K562 (cell line): ENCODE measurements around the gene PMFBP1. TPM values are rescaled to one million over a fixed set of nuclear protein-coding genes. Genes with fewer than 3 reads are reported as not detected.

Experiments used
- BRF1 ChIP-seq: IDR thresholded peaks from 3 replicates; pipeline ENCODE4 v1.6.1; 2011; ENCODE audit warnings: borderline replicate concordance, mild to moderate bottlenecking; ENCODE audit not compliant: insufficient read length; ENCODE audit errors: extremely low read depth
- CC2D1A ChIP-seq: fragments of 450-650 bp; IDR thresholded peaks from 2 replicates; pipeline ENCODE4 v1.6.1; 2017; ENCODE audit warnings: mild to moderate bottlenecking
- CHD2 ChIP-seq: IDR thresholded peaks from 2 replicates; pipeline ENCODE4 v1.6.1; 2011; ENCODE audit warnings: low read depth, low read length
- DEAF1 ChIP-seq: fragments of 450-650 bp; formaldehyde crosslinking; IDR thresholded peaks from 2 replicates; pipeline ENCODE4 v1.4.0; 2020; ENCODE audit warnings: mild to moderate bottlenecking, moderate library complexity
- E2F5 ChIP-seq: sonication (generic); formaldehyde crosslinking; IDR thresholded peaks from 2 replicates; pipeline ENCODE4 v1.8.0; 2022; ENCODE audit warnings: mild to moderate bottlenecking, missing genetic modification reagents
- E2F6 ChIP-seq, 2 experiments: IDR thresholded peaks; 2 replicates each; pipeline ENCODE4 v1.6.1; 2011; ENCODE audit warnings: borderline replicate concordance in 1 of 2, control low read depth in 1 of 2, low read depth in 1 of 2, low read length in 1 of 2, mild to moderate bottlenecking in 1 of 2, mixed read lengths in 1 of 2, moderate library complexity in 1 of 2; ENCODE audit not compliant: insufficient read depth in 1 of 2, insufficient read length in 1 of 2, poor library complexity in 1 of 2, severe bottlenecking in 1 of 2; ENCODE audit errors: extremely low read depth in 1 of 2
- FOS ChIP-seq: IDR thresholded peaks from 3 replicates; pipeline ENCODE4 v1.6.1; 2011; ENCODE audit not compliant: insufficient read length; ENCODE audit errors: extremely low read depth
- FOXO4 ChIP-seq: fragments of 450-650 bp; formaldehyde crosslinking; IDR thresholded peaks from 2 replicates; pipeline ENCODE4 v1.4.0; 2020; ENCODE audit warnings: mild to moderate bottlenecking, moderate library complexity
- GABPA ChIP-seq: fragments of 200-800 bp; sonication (Bioruptor generic); conservative IDR thresholded peaks from 2 replicates; pipeline ENCODE4 v1.6.1; 2016; ENCODE audit warnings: low read depth, missing genetic modification characterization, missing compliant biosample characterization
- KDM2B ChIP-seq: fragments of 250-450 bp; sonication (Bioruptor Pico); IDR thresholded peaks from 2 replicates; pipeline ENCODE4 v1.8.0; 2021; ENCODE audit warnings: mild to moderate bottlenecking, moderate library complexity
- MCM5 ChIP-seq: fragments of 450-650 bp; IDR thresholded peaks from 2 replicates; pipeline ENCODE4 v1.6.1; 2016; ENCODE audit warnings: low read depth
- MTF1 ChIP-seq: fragments of 250-450 bp; sonication (Bioruptor Pico); IDR thresholded peaks from 2 replicates; pipeline ENCODE4 v1.9.0; 2021; ENCODE audit warnings: moderate library complexity, mild to moderate bottlenecking, inconsistent platforms, borderline replicate concordance
- RBM15 ChIP-seq: fragments of 200-400 bp; formaldehyde crosslinking; IDR thresholded peaks from 2 replicates; pipeline ENCODE4 v1.6.1; 2018; ENCODE audit warnings: mild to moderate bottlenecking, low read length, moderate library complexity; ENCODE audit not compliant: insufficient read depth
- RFX1 ChIP-seq: fragments of 450-650 bp; IDR thresholded peaks from 2 replicates; pipeline ENCODE4 v1.6.1; 2016; ENCODE audit warnings: mild to moderate bottlenecking, moderate library complexity
- TBL1XR1 ChIP-seq, 2 experiments: IDR thresholded peaks; 2 replicates each; pipeline ENCODE4 v1.6.1; 2012; ENCODE audit warnings: improper control_type of control experiment in 2 of 2, low read length in 2 of 2, mild to moderate bottlenecking in 1 of 2
- UBTF ChIP-seq, 2 experiments: IDR thresholded peaks; 2 replicates each; pipeline ENCODE4 v1.6.1; 2012; ENCODE audit warnings: improper control_type of control experiment in 2 of 2, low read depth in 2 of 2, low read length in 2 of 2, borderline replicate concordance in 1 of 2
- WHSC1 ChIP-seq: IDR thresholded peaks from one replicate; pipeline ENCODE4 v1.6.1; 2012; ENCODE audit warnings: low read length, control low read depth, inconsistent platforms
- ZNF79 ChIP-seq: fragments of 250-450 bp; sonication (Bioruptor Pico); IDR thresholded peaks from 2 replicates; pipeline ENCODE4 v1.4.0; 2020; ENCODE audit warnings: low read depth, mild to moderate bottlenecking, moderate library complexity
- polyA plus RNA-seq, 8 experiments: library from polyadenylated mRNA; depleted of rRNA in 4 of 8; stranded (reverse) in 5 of 8; unstranded in 3 of 8; fragments of >200 nt; fragmentation: Nextera tagmentation in 2 of 8; fragmentation: Illumina TruSeq in 1 of 8; extraction: Ambion mirVana in 2 of 8; extraction: Trizol in 1 of 8; gene quantifications; 2 replicates each; pipeline versions ENCODE4 v1.2.1 to v1.2.3, GENCODE V29; 2011 to 2014; ENCODE audit warnings: inconsistent platforms in 1 of 8, missing spikeins in 1 of 8
- total RNA-seq, 7 experiments: library from RNA; depleted of rRNA in 6 of 7; stranded (reverse); fragments of >200 nt in 6 of 7; fragmentation: Illumina TruSeq in 2 of 7; extraction: Trizol in 2 of 7; gene quantifications; 2 replicates each; pipeline versions ENCODE4 v1.2.1 to v1.2.3, GENCODE V29; 2011 to 2021; ENCODE audit warnings: low replicate concordance in 1 of 7

The PMFBP1 gene
- total and polyA plus RNA-seq, 9 of the 15 experiments (the other 6 are each of a cell fraction or from before 2014, with no cell fraction given) = 0.13 to 0.91 (median 0.47) TPM

- no peak for TF ChIP-seq E2F5 (CRISPR knock-in tag)
- 0 out of 2 replicates have a peak, but pooled peaks have one; percentile 11 for TF ChIP-seq CHD2
- peak; percentile 99 for TF ChIP-seq GABPA (tag)
- no peak for TF ChIP-seq RBM15
- peak; percentile 78 for TF ChIP-seq FOS
- peak in 1 of 2 experiments; percentile 37; a peak in 2 of 4 replicates for TF ChIP-seq TBL1XR1 (IDR thresholded peaks at IDR 0.05; ENCODE audit: low read length in 2 of 2)
- TF ChIP-seq BRF1 = no peak
- no peak for TF ChIP-seq WHSC1
- TF ChIP-seq UBTF (IDR thresholded peaks at IDR 0.05; ENCODE audit: borderline replicate concordance in 1 of 2, low read depth in 2 of 2, low read length in 2 of 2) = 0 out of 4 replicates have a peak, but pooled peaks of 1 of the 2 experiments have one; percentile 22
- TF ChIP-seq RFX1 = peak; percentile 99
- no peak for TF ChIP-seq CC2D1A
- TF ChIP-seq MCM5 = no peak
- no peak for TF ChIP-seq ZNF79 (CRISPR knock-in tag)
- TF ChIP-seq DEAF1 (CRISPR knock-in tag) = no peak
- TF ChIP-seq KDM2B (CRISPR knock-in tag) = 0 out of 2 replicates have a peak, but pooled peaks have one; percentile 57
- no peak for TF ChIP-seq FOXO4
- no peak for TF ChIP-seq MTF1 (CRISPR knock-in tag)
- TF ChIP-seq E2F6 (IDR thresholded peaks at IDR 0.05; ENCODE audit: borderline replicate concordance in 1 of 2, extremely low read depth in 1 of 2, insufficient read depth in 1 of 2, insufficient read length in 1 of 2, low read depth in 1 of 2, low read length in 1 of 2, poor library complexity in 1 of 2, severe bottlenecking in 1 of 2) = peak in 1 of 2 experiments; percentile 49
Measured at GRCh38 chr16:72093448-72094265, 78.3 kb downstream of the PMFBP1 start, which contains the start of the genes DHX38 and TXNL4B (continued).
